Vagina (tissue), 2 donors: ENCODE results near the gene CPEB2.

Experiments
- POLR2AphosphoS5 ChIP-seq, 2 donors: sonication (generic); formaldehyde crosslinking; IDR thresholded peaks; one replicate each; pipeline ENCODE4 v1.9.0; 2017; ENCODE audit warnings: antibody characterized with exemption in 2 of 2, mild to moderate bottlenecking in 2 of 2, low read depth in 1 of 2; ENCODE audit not compliant: insufficient read depth in 1 of 2
- TF ChIP-seq, protein P1 (sequence below), 3 experiments: fragments of 450-650 bp in 2 of 3; fragments of 200-600 bp in 1 of 3; sonication (generic) in 1 of 3; IDR thresholded peaks; one replicate each; pipeline ENCODE4 v1.5.1; 2017 to 2019; ENCODE audit warnings: antibody characterized with exemption in 3 of 3, mild to moderate bottlenecking in 2 of 3, moderate library complexity in 2 of 3

DNA sequence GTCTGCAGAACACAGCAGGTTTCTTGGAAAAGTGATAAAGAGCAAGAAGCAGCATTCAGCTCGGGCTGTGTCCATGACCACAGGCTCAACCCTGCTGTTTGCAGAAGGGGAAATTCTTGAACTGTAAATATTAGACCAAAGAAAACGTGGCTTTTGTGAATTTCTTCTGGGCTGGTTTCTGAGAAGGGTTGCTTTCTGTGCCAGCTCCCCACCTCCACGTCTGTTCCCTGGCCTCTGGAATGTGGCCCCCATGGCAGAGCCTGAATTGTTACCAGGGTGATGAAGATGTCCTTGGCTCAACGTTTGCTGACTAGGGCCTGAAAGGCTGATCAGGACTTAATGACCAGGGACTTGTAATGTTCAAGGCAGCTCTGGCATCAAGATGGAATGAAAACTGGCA, 116.0 kb downstream of the CPEB2 start:
- TF ChIP-seq, protein P1, sequence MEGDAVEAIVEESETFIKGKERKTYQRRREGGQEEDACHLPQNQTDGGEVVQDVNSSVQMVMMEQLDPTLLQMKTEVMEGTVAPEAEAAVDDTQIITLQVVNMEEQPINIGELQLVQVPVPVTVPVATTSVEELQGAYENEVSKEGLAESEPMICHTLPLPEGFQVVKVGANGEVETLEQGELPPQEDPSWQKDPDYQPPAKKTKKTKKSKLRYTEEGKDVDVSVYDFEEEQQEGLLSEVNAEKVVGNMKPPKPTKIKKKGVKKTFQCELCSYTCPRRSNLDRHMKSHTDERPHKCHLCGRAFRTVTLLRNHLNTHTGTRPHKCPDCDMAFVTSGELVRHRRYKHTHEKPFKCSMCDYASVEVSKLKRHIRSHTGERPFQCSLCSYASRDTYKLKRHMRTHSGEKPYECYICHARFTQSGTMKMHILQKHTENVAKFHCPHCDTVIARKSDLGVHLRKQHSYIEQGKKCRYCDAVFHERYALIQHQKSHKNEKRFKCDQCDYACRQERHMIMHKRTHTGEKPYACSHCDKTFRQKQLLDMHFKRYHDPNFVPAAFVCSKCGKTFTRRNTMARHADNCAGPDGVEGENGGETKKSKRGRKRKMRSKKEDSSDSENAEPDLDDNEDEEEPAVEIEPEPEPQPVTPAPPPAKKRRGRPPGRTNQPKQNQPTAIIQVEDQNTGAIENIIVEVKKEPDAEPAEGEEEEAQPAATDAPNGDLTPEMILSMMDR (IDR thresholded peaks at IDR 0.05): no peak
- no peak for TF ChIP-seq POLR2AphosphoS5 (IDR thresholded peaks at IDR 0.05; ENCODE audit: insufficient read depth in 1 of 2, low read depth in 1 of 2)
